K562 (cell line): ENCODE measurements around the gene STRA6. TPM values are rescaled to one million over a fixed set of nuclear protein-coding genes. Genes with fewer than 3 reads are reported as not detected.

Experiments used
- ATAC-seq: fragments of 200-7000 bp; cut with Tn5 transposase; 3 replicates; pipeline ENCODE4 v1.9.1; 2020; ENCODE audit warnings: moderate library complexity
- BruUV-seq: library from RNA; stranded (reverse); fragments of 400-500 nt; replicated peaks from 2 replicates; lab custom pipeline; 2021; lab: Mats Ljungman, UMichigan
- CTCF ChIA-PET: fragments of 300-600 bp; formaldehyde crosslinking; extraction: SDS; loops from one replicate; lab custom pipeline; 2021; ENCODE audit warnings: low intra/inter-chr PET ratio; lab: Yijun Ruan, JAX
- POLR2A ChIA-PET: fragments of 300-600, 350-650 bp; sonication (Branson Sonifier 250); formaldehyde crosslinking; extraction: SDS; loops from one replicate; lab custom pipeline; 2021; ENCODE audit warnings: antibody characterized with exemption, inconsistent platforms; lab: Yijun Ruan, JAX
- DNase-seq, 4 experiments: peaks; one replicate each; pipeline versions ENCODE4 v3.0.0 to v3.0.0-alpha.2; 2011 to 2018; ENCODE audit warnings: low spot score in 3 of 4, mixed read lengths in 3 of 4; ENCODE audit errors: extremely low read depth in 1 of 4
- FAIRE-seq: peaks from 2 replicates; lab custom pipeline; 2011; peaks lifted over from hg19 to GRCh38; lab: Jason Lieb, UNC
- H2AFZ ChIP-seq: 2 replicates; pipeline ENCODE4 v1.6.0; 2011; ENCODE audit warnings: low read depth, low read length, control low read depth, inconsistent platforms
- H3K27ac ChIP-seq: fragments of 200-600 bp; 3 replicates; pipeline ENCODE4 v1.8.0; 2011; ENCODE audit warnings: low read depth, mild to moderate bottlenecking, control low read depth, inconsistent platforms, low read length, moderate library complexity, mixed read lengths; ENCODE audit errors: extremely low read depth
- H3K27me3 ChIP-seq, 2 experiments: fragments of 300-600 bp in 1 of 2; 2 replicates in 1 of 2; 3 replicates in 1 of 2; pipeline versions ENCODE4 v1.6.0 to v1.8.0; 2011; ENCODE audit warnings: inconsistent platforms in 2 of 2, low read length in 2 of 2, mild to moderate bottlenecking in 1 of 2, mixed read lengths in 1 of 2, moderate library complexity in 1 of 2; ENCODE audit not compliant: control insufficient read depth in 2 of 2, insufficient read depth in 2 of 2
- H3K36me3 ChIP-seq: fragments of 300-600 bp; 3 replicates; pipeline ENCODE4 v1.8.0; 2011; ENCODE audit warnings: mild to moderate bottlenecking, low read length, inconsistent platforms; ENCODE audit not compliant: control insufficient read depth, insufficient read depth
- H3K4me1 ChIP-seq, 2 experiments: fragments of 200-600 bp in 1 of 2; replicated peaks in 1 of 2; 2 replicates in 1 of 2; 3 replicates in 1 of 2; pipeline versions ENCODE4 v1.5.1 to v1.8.0; 2011; ENCODE audit warnings: inconsistent platforms in 2 of 2, low read length in 2 of 2, mild to moderate bottlenecking in 1 of 2, mixed read lengths in 1 of 2, moderate library complexity in 1 of 2; ENCODE audit not compliant: control insufficient read depth in 2 of 2, insufficient read depth in 2 of 2
- H3K4me2 ChIP-seq: 2 replicates; pipeline ENCODE4 v1.6.1; 2011; ENCODE audit warnings: low read length, control low read depth, inconsistent platforms, mixed read lengths; ENCODE audit not compliant: insufficient read depth
- H3K4me3 ChIP-seq: fragments of 200-600 bp; sonication (generic), shearing (Covaris generic); 2 replicates; pipeline ENCODE4 v1.5.1; 2016; ENCODE audit warnings: control low read depth, inconsistent platforms
- H3K79me2 ChIP-seq: fragments of 200-600 bp; 3 replicates; pipeline ENCODE4 v1.8.0; 2011; ENCODE audit warnings: low read length, inconsistent platforms; ENCODE audit not compliant: control insufficient read depth, insufficient read depth
- H3K9ac ChIP-seq, 2 experiments: 2 replicates each; pipeline versions ENCODE4 v1.6.0 to v1.6.1; 2011; ENCODE audit warnings: low read depth in 2 of 2, low read length in 2 of 2, control low read depth in 1 of 2, inconsistent platforms in 1 of 2, mild to moderate bottlenecking in 1 of 2, mixed read lengths in 1 of 2; ENCODE audit not compliant: insufficient read depth in 1 of 2
- H3K9me1 ChIP-seq: one replicate; pipeline ENCODE4 v1.6.0; 2011; ENCODE audit warnings: inconsistent platforms, mild to moderate bottlenecking, low read length, moderate library complexity; ENCODE audit not compliant: control insufficient read depth, insufficient read depth
- H3K9me3 ChIP-seq: replicated peaks from 2 replicates; pipeline ENCODE4 v1.5.1; 2011; ENCODE audit warnings: low read depth, low read length, inconsistent platforms; ENCODE audit not compliant: control insufficient read depth, insufficient read depth
- H4K20me1 ChIP-seq: replicated peaks from 2 replicates; pipeline ENCODE4 v1.6.1; 2011; ENCODE audit warnings: low read length, inconsistent platforms, mixed read lengths; ENCODE audit not compliant: control insufficient read depth, insufficient read depth
- ASH1L ChIP-seq: fragments of 450-650 bp; IDR thresholded peaks from 2 replicates; pipeline ENCODE4 v1.6.1; 2018; ENCODE audit warnings: borderline replicate concordance, mild to moderate bottlenecking, low read depth; ENCODE audit not compliant: partially characterized antibody
- SRSF9 ChIP-seq: fragments of 200-400 bp; formaldehyde crosslinking; IDR thresholded peaks from 2 replicates; pipeline ENCODE4 v1.6.1; 2017; ENCODE audit warnings: low read depth, low read length, borderline replicate concordance
- ZEB2 ChIP-seq: fragments of 450-650 bp; IDR thresholded peaks from 2 replicates; pipeline ENCODE4 v1.6.1; 2016
- ZNF316 ChIP-seq: fragments of 450-650 bp; IDR thresholded peaks from 2 replicates; pipeline ENCODE4 v1.6.1; 2016
- WGBS: fragments of 100-300 bp; shearing (Covaris generic); methylation state at CpG from one replicate; pipeline ENCODE4 v1.1.6; 2016; ENCODE audit warnings: low coverage, mixed read lengths; ENCODE audit not compliant: insufficient coverage; ENCODE audit errors: missing lambda C conversion rate; 5-methylcytosine and 5-hydroxymethylcytosine counted together
- in situ Hi-C: fragments of 300-500 bp; cut with MboI; formaldehyde crosslinking; loops from 4 replicates; pipeline ENCODE4 v1.15.0; 2018; ENCODE audit warnings: inconsistent platforms, mixed read lengths
- intact Hi-C: fragments of 100-400 bp; cut with micrococcal nuclease; formaldehyde crosslinking; loops from 2 replicates; pipeline ENCODE4 v1.14.2; 2022
- polyA plus RNA-seq, 8 experiments: library from polyadenylated mRNA; depleted of rRNA in 4 of 8; stranded (reverse) in 5 of 8; unstranded in 3 of 8; fragments of >200 nt; fragmentation: Nextera tagmentation in 2 of 8; fragmentation: Illumina TruSeq in 1 of 8; extraction: Ambion mirVana in 2 of 8; extraction: Trizol in 1 of 8; gene quantifications; 2 replicates each; pipeline versions ENCODE4 v1.2.1 to v1.2.3, GENCODE V29; 2011 to 2014; ENCODE audit warnings: inconsistent platforms in 1 of 8, missing spikeins in 1 of 8
- total RNA-seq, 7 experiments: library from RNA; depleted of rRNA in 6 of 7; stranded (reverse); fragments of >200 nt in 6 of 7; fragmentation: Illumina TruSeq in 2 of 7; extraction: Trizol in 2 of 7; gene quantifications; 2 replicates each; pipeline versions ENCODE4 v1.2.1 to v1.2.3, GENCODE V29; 2011 to 2021; ENCODE audit warnings: low replicate concordance in 1 of 7
- TF ChIP-seq, protein P1 (sequence below), 2 experiments: fragments of 450-650 bp; formaldehyde crosslinking in 1 of 2; IDR thresholded peaks; 2 replicates each; pipeline versions ENCODE4 v1.4.0 to v1.6.1; 2014 to 2020; ENCODE audit warnings: mild to moderate bottlenecking in 2 of 2, borderline replicate concordance in 1 of 2, low read depth in 1 of 2

Gene STRA6
- total and polyA plus RNA-seq, 9 of the 15 experiments (the other 6 are each of a cell fraction or from before 2014, with no cell fraction given), result 0.04 to 2.0 (median 0.43) TPM; not detected in 2

DNA sequence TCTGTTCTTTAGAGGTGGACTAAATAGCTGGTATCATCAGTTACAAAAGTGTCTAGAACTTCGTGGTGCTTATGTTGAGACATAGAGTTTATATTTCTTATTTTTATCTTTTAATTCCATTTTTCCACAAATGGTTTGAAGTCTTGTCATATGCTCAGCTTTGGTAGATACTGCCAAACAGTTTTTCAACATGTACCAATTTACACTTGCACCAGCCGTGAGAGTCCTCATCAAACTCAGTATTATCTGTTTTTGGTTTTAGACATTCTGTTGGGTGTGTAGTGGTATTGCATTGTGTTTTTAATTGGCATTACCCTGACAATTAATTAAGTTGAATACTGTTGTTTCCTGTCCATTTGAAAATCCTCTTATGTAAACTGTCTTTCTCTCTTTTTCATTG, 55.5 kb downstream of the STRA6 start (continued):
- TF ChIP-seq ASH1L, result no peak
- no peak for TF ChIP-seq SRSF9
- no peak for TF ChIP-seq ZNF316

DNA sequence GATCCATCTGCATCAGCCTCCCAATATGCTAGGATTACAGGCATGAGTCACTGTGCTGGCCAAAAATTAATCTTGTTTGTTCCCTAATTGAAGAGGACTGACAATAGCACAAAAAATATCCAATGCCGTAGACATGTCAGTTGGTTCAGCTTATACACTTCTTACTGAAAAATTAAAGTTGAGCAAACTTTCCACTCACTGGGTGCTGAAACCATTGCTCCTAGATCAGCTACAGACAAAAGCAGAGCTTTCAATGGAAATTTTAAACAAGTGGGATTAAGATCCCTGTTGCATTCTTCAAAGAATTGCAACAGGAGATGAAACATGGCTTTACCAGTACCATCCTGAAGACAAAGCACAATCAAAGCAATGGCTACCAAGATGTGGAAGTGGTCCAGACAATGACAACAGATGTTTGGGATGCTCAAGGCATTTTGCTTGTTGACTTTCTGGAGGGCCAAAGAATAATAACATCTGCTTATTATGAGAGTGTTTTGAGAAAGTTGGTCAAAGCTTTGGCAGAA, 56.2 kb downstream of the STRA6 start:
- Histone ChIP-seq H3K4me3 (no peak overlapping the region), H3K9ac (no peak overlapping the region), H3K36me3 (no peaks in the 10 kb centered on the region), H4K20me1 (no peaks in the 10 kb centered on the region), H2AFZ (no peak overlapping the region), H3K27me3 (peaks cover 0 to 12% of the 10 kb centered on the region in 2 experiments; a peak in 1 of 5 replicates), H3K4me1 (no peaks in the 10 kb centered on the region), H3K4me2 (no peak overlapping the region), H3K79me2 (no peaks in the 10 kb centered on the region), H3K9me1 (no peaks in the 10 kb centered on the region)
- FAIRE-seq, result no peak
- ChIA-PET CTCF (no interaction called here), POLR2A (interaction anchor here (0.6 to 0.9 kb wide), 3 partner anchors 19 to 422 kb away, joined by 3 read pairs; no protein-coding TSS in a partner anchor)
- 7% methylated on average over 1 of the region's 1 CpG for WGBS
- TF ChIP-seq, protein P1, sequence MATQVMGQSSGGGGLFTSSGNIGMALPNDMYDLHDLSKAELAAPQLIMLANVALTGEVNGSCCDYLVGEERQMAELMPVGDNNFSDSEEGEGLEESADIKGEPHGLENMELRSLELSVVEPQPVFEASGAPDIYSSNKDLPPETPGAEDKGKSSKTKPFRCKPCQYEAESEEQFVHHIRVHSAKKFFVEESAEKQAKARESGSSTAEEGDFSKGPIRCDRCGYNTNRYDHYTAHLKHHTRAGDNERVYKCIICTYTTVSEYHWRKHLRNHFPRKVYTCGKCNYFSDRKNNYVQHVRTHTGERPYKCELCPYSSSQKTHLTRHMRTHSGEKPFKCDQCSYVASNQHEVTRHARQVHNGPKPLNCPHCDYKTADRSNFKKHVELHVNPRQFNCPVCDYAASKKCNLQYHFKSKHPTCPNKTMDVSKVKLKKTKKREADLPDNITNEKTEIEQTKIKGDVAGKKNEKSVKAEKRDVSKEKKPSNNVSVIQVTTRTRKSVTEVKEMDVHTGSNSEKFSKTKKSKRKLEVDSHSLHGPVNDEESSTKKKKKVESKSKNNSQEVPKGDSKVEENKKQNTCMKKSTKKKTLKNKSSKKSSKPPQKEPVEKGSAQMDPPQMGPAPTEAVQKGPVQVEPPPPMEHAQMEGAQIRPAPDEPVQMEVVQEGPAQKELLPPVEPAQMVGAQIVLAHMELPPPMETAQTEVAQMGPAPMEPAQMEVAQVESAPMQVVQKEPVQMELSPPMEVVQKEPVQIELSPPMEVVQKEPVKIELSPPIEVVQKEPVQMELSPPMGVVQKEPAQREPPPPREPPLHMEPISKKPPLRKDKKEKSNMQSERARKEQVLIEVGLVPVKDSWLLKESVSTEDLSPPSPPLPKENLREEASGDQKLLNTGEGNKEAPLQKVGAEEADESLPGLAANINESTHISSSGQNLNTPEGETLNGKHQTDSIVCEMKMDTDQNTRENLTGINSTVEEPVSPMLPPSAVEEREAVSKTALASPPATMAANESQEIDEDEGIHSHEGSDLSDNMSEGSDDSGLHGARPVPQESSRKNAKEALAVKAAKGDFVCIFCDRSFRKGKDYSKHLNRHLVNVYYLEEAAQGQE (IDR thresholded peaks at IDR 0.05; ENCODE audit: borderline replicate concordance), result peak; percentile 28; the same call in 1 of the 2 replicates
- TF ChIP-seq, protein P1 (CRISPR knock-in tag; IDR thresholded peaks at IDR 0.05; ENCODE audit: low read depth), result no peak
- TF ChIP-seq ZEB2, result no peak
- TF ChIP-seq, all 486 proteins: peak for 1
- H3K9me3 ChIP-seq, result no peaks in the 10 kb centered on the region
- intact Hi-C loops (no loop called here), in situ Hi-C loops (loop anchor here (25.0 kb wide), 1 partner anchor 1141 kb away; the partner anchor contains the start of gene GOLGA6D)
- no TSS peak for BruUV-seq
- no peak overlapping the region for H3K27ac ChIP-seq
- ATAC-seq (no peak), DNase-seq (no peak)
